H1 (cell line): ENCODE measurements around the gene TUBGCP3. TPM values are rescaled to one million over a fixed set of nuclear protein-coding genes. Genes with fewer than 3 reads are reported as not detected.

Experiments
- HDAC2 ChIP-seq, 2 experiments: fragments of 300-600 bp in 1 of 2; sonication (generic) in 1 of 2; IDR thresholded peaks; 2 replicates each; pipeline ENCODE4 v1.6.1; 2011 to 2012; ENCODE audit warnings: low read depth in 2 of 2, low read length in 2 of 2, mild to moderate bottlenecking in 2 of 2, moderate library complexity in 2 of 2, borderline replicate concordance in 1 of 2, inconsistent platforms in 1 of 2
- KDM5A ChIP-seq: fragments of 200-600 bp; IDR thresholded peaks from 2 replicates; pipeline ENCODE4 v1.7.1; 2012; ENCODE audit warnings: mild to moderate bottlenecking, low read length, inconsistent platforms, mixed read lengths
- TAF1 ChIP-seq: IDR thresholded peaks from 2 replicates; pipeline ENCODE4 v1.6.1; 2011; ENCODE audit warnings: mild to moderate bottlenecking, low read depth, low read length
- polyA plus RNA-seq, 7 experiments: library from polyadenylated mRNA; depleted of rRNA in 3 of 7; stranded (reverse) in 5 of 7; unstranded in 2 of 7; fragments of >200 nt in 5 of 7; fragments of 200-250 nt in 2 of 7; gene quantifications; 1 replicate in 5 of 7; 2 replicates in 1 of 7; 4 replicates in 1 of 7; pipeline versions ENCODE4 v1.2.1 to v1.2.3, GENCODE V29; 2011 to 2013; ENCODE audit warnings: missing spikeins in 2 of 7, mixed read lengths in 2 of 7
- total RNA-seq: library from RNA; stranded (reverse); fragmentation: NEBNext Ultra II Directional; extraction: Animal tissue kit (Norgen Biotek cat#: 25700); gene quantifications from 2 replicates; pipeline ENCODE4 v1.2.1, GENCODE V29; 2021
- TF ChIP-seq, protein P1 (sequence below): IDR thresholded peaks from 2 replicates; pipeline ENCODE4 v1.6.1; 2011; ENCODE audit warnings: low read length, improper control_type of control experiment
- TF ChIP-seq, protein P2 (sequence below): IDR thresholded peaks from 2 replicates; pipeline ENCODE4 v1.6.1; 2012; ENCODE audit warnings: inconsistent platforms

The TUBGCP3 gene
- total and polyA plus RNA-seq, 2 of the 8 experiments (the other 6 are each of a cell fraction or from before 2014, with no cell fraction given): 27.0 to 31.7 TPM

DNA sequence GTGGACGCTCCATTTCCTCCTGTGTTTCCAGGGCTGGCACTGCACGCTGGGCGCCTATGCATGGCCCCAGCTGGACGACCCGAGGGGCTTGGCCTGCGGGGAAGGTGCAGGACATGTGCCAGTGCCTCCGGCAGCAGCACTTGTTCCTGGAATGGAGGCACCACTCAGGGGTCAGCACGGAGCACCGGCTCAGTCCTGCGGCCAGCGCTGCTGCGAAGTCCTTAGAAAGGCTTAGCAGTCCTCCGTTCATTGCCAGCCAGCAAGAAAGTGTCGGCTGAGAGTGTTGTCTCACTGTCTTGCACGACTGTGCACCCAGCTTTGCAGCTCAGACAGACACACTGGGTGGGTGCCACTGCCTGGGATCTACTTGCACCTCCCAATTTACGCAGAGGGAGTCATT is 36.1 kb upstream of the TUBGCP3 start (continued):
- TF ChIP-seq TAF1: no peak
- TF ChIP-seq, protein P1, sequence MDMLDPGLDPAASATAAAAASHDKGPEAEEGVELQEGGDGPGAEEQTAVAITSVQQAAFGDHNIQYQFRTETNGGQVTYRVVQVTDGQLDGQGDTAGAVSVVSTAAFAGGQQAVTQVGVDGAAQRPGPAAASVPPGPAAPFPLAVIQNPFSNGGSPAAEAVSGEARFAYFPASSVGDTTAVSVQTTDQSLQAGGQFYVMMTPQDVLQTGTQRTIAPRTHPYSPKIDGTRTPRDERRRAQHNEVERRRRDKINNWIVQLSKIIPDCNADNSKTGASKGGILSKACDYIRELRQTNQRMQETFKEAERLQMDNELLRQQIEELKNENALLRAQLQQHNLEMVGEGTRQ: no peak
- TF ChIP-seq HDAC2 (IDR thresholded peaks at IDR 0.05; ENCODE audit: borderline replicate concordance in 1 of 2, low read depth in 2 of 2, low read length in 2 of 2): no peak
- TF ChIP-seq KDM5A: no peak
- TF ChIP-seq, protein P2, sequence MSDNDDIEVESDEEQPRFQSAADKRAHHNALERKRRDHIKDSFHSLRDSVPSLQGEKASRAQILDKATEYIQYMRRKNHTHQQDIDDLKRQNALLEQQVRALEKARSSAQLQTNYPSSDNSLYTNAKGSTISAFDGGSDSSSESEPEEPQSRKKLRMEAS: no peak
